Ovary (tissue), 3 donors: ENCODE measurements around the gene NDST3.

Experiments
- CTCF ChIP-seq, 3 donors: fragments of 450-650 bp in 2 of 3; fragments of 200-600 bp in 1 of 3; IDR thresholded peaks; one replicate each; pipeline versions ENCODE4 v1.5.1 to v1.8.0; 2016 to 2022; ENCODE audit warnings: antibody characterized with exemption in 3 of 3, mild to moderate bottlenecking in 1 of 3
- POLR2A ChIP-seq: fragments of 450-650 bp; IDR thresholded peaks from one replicate; pipeline ENCODE4 v1.6.1; 2017; ENCODE audit warnings: antibody characterized with exemption, mild to moderate bottlenecking, moderate library complexity
- donor health status: DM: no; HTN: no; CAD: no.

DNA sequence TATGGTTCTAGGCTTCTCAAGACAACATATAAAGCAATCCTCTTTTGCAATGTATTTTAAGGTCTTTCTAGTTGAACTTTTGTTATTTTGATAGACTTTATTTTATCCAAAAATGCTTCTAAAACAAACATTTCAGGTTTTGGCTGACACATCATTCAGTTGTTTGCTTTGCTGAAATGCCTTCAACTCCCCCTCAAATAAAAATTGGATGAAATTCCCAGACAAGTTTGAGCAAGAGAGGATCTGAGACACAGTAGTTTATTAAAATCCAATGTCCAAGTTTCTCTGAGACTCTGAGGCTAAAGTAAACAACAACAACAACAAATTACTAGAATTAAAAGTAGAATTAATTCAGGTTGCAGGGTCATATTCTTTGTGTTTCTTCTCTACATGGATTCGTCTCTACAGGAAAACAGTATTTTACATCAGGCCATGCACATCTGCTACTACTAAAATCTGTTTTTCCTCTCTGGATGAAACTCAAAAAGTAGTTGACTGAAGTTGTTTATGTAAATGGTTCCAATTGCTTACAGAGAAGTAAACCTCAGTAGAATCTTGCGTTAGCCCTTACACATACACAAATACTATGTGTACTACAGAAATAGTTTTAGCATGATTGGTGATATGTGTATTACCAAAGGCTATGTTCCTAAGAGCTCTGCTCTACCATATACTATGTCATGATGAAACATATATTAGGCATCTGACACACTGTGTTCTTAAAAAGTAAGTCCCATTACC is 253.6 kb downstream of the NDST3 start:
- TF ChIP-seq POLR2A (no peak), CTCF (IDR thresholded peaks at IDR 0.05) (no peak)
